ENCODE measurements around the gene HECA.
A peak's percentile ranks its signal among the peaks of the same experiment; 100 is the strongest.

Gene HECA

GRCh38 chr6:139126255-139126654 is 8.6 kb upstream of the HECA start:
- DNase-seq (ENCODE audit: low spot score) = no peak
- TF ChIP-seq CTCF (IDR thresholded peaks at IDR 0.05; ENCODE audit: extremely low read depth, missing control alignments) = no peak

GRCh38 chr6:139126931-139127330 is 7.9 kb upstream of the HECA start:
- TF ChIP-seq CTCF (IDR thresholded peaks at IDR 0.05; ENCODE audit: extremely low read depth, missing control alignments) = no peak
- DNase-seq (ENCODE audit: low spot score) = no peak

- no peak for TF ChIP-seq CTCF (IDR thresholded peaks at IDR 0.05; ENCODE audit: extremely low read depth, missing control alignments)
- DNase-seq (ENCODE audit: low spot score) = no peak
Measured at GRCh38 chr6:139129284-139129683, 5.6 kb upstream of the HECA start.

- DNase-seq (ENCODE audit: low spot score) = no peak
- TF ChIP-seq CTCF (IDR thresholded peaks at IDR 0.05; ENCODE audit: extremely low read depth, missing control alignments) = no peak
Measured at GRCh38 chr6:139131736-139132280, 3.1 kb upstream of the HECA start.

- no peak for DNase-seq (ENCODE audit: low spot score)
- no peak for TF ChIP-seq CTCF (IDR thresholded peaks at IDR 0.05; ENCODE audit: extremely low read depth, missing control alignments)
Measured at GRCh38 chr6:139133262-139134063, 1.4 kb upstream of the HECA start.

GRCh38 chr6:139134064-139134395 is 850 bp upstream of the HECA start:
- no peak for DNase-seq (ENCODE audit: low spot score)
- no peak for TF ChIP-seq CTCF (IDR thresholded peaks at IDR 0.05; ENCODE audit: extremely low read depth, missing control alignments)

GRCh38 chr6:139135578-139136545 is 982 bp downstream of the HECA start:
- TF ChIP-seq CTCF (IDR thresholded peaks at IDR 0.05; ENCODE audit: extremely low read depth, missing control alignments) = no peak
- peak; percentile 71 for DNase-seq (ENCODE audit: low spot score)

Data from GM20000 (cell line).